Measurements from ENCODE around the gene TMEM186. TPM values are rescaled to one million over a fixed set of nuclear protein-coding genes. Genes with fewer than 3 reads are reported as not detected.

Gene TMEM186
- total RNA-seq, 2 experiments from 2014 or later = 11.9 to 12.6 TPM

- no peak overlapping the region for H3K27ac Mint-ChIP-seq
- H3K4me1 Mint-ChIP-seq = no peaks in the 10 kb centered on the region
- peaks cover 2% of the 10 kb centered on the region for H3K36me3 Mint-ChIP-seq
- no peak for DNase-seq
- POLR2A ChIA-PET = no interaction called here
- no peaks in the 10 kb centered on the region for H3K9me3 Mint-ChIP-seq
- H3K27me3 Mint-ChIP-seq = no peaks in the 10 kb centered on the region
- H3K4me3 Mint-ChIP-seq = no peak overlapping the region
- ATAC-seq (ENCODE audit: low read depth) = no peak
Measured at GRCh38 chr16:8777217-8777616, 20.2 kb downstream of the TMEM186 start.

- no peak overlapping the region for H3K4me3 Mint-ChIP-seq
- DNase-seq = no peak
- ATAC-seq (ENCODE audit: low read depth) = no peak
Measured at GRCh38 chr16:8776129-8776584, 21.3 kb downstream of the TMEM186 start.

GRCh38 chr16:8775359-8775758 is 22.1 kb downstream of the TMEM186 start:
- ATAC-seq (ENCODE audit: low read depth) (no peak), DNase-seq (no peak)
- peaks cover 2% of the 10 kb centered on the region for H3K36me3 Mint-ChIP-seq
- no peaks in the 10 kb centered on the region for H3K9me3 Mint-ChIP-seq
- H3K27me3 Mint-ChIP-seq = no peaks in the 10 kb centered on the region
- no peak overlapping the region for H3K4me3 Mint-ChIP-seq
- POLR2A ChIA-PET = no interaction called here
- H3K4me1 Mint-ChIP-seq = no peaks in the 10 kb centered on the region
- no peak overlapping the region for H3K27ac Mint-ChIP-seq

More at GRCh38 chr16:8776129-8776584, 21.3 kb downstream of the TMEM186 start:
- H3K27me3 Mint-ChIP-seq = no peaks in the 10 kb centered on the region
- H3K36me3 Mint-ChIP-seq = peaks cover 2% of the 10 kb centered on the region
- H3K27ac Mint-ChIP-seq = no peak overlapping the region
- H3K4me1 Mint-ChIP-seq = no peaks in the 10 kb centered on the region
- POLR2A ChIA-PET = no interaction called here
- H3K9me3 Mint-ChIP-seq = no peaks in the 10 kb centered on the region

GRCh38 chr16:8774208-8774607 is 23.2 kb downstream of the TMEM186 start:
- no peaks in the 10 kb centered on the region for H3K4me1 Mint-ChIP-seq
- no peaks in the 10 kb centered on the region for H3K9me3 Mint-ChIP-seq
- DNase-seq (no peak), ATAC-seq (ENCODE audit: low read depth) (no peak)
- H3K27me3 Mint-ChIP-seq = no peaks in the 10 kb centered on the region
- H3K36me3 Mint-ChIP-seq = peaks cover 2% of the 10 kb centered on the region
- POLR2A ChIA-PET = no interaction called here
- H3K4me3 Mint-ChIP-seq = no peak overlapping the region
- H3K27ac Mint-ChIP-seq = no peak overlapping the region

- no peaks in the 10 kb centered on the region for H3K4me1 Mint-ChIP-seq
- POLR2A ChIA-PET = no interaction called here
- no peak overlapping the region for H3K27ac Mint-ChIP-seq
- DNase-seq = no peak
- no peak for ATAC-seq (ENCODE audit: low read depth)
- H3K36me3 Mint-ChIP-seq = peaks cover 2% of the 10 kb centered on the region
- no peaks in the 10 kb centered on the region for H3K27me3 Mint-ChIP-seq
- H3K4me3 Mint-ChIP-seq = no peak overlapping the region
- no peaks in the 10 kb centered on the region for H3K9me3 Mint-ChIP-seq
Measured at GRCh38 chr16:8773537-8773936, 23.9 kb downstream of the TMEM186 start.

- no peak for ATAC-seq (ENCODE audit: low read depth)
- no peaks in the 10 kb centered on the region for H3K4me1 Mint-ChIP-seq
- no peaks in the 10 kb centered on the region for H3K36me3 Mint-ChIP-seq
- POLR2A ChIA-PET = no interaction called here
- H3K4me3 Mint-ChIP-seq = no peak overlapping the region
- no peaks in the 10 kb centered on the region for H3K27me3 Mint-ChIP-seq
- no peak for DNase-seq
- H3K9me3 Mint-ChIP-seq = no peaks in the 10 kb centered on the region
- no peak overlapping the region for H3K27ac Mint-ChIP-seq
Measured at GRCh38 chr16:8768692-8769091, 28.7 kb downstream of the TMEM186 start.

GRCh38 chr16:8768283-8768682 is 29.2 kb downstream of the TMEM186 start:
- Mint-ChIP-seq H3K27me3 (no peaks in the 10 kb centered on the region), H3K4me1 (no peaks in the 10 kb centered on the region), H3K27ac (no peak overlapping the region), H3K36me3 (no peaks in the 10 kb centered on the region), H3K4me3 (no peak overlapping the region), H3K9me3 (no peaks in the 10 kb centered on the region)
- no peak for DNase-seq
- ATAC-seq (ENCODE audit: low read depth) = no peak
- POLR2A ChIA-PET = no interaction called here

- no peak overlapping the region for H3K4me3 Mint-ChIP-seq
- no peaks in the 10 kb centered on the region for H3K36me3 Mint-ChIP-seq
- H3K27ac Mint-ChIP-seq = no peak overlapping the region
Measured at GRCh38 chr16:8767176-8767575, 30.3 kb downstream of the TMEM186 start.

GRCh38 chr16:8764525-8765250 is 32.8 kb downstream of the TMEM186 start:
- POLR2A ChIA-PET = no interaction called here
- Mint-ChIP-seq H3K4me3 (no peak overlapping the region), H3K27me3 (no peaks in the 10 kb centered on the region), H3K4me1 (no peaks in the 10 kb centered on the region), H3K36me3 (no peaks in the 10 kb centered on the region), H3K27ac (no peak overlapping the region), H3K9me3 (no peaks in the 10 kb centered on the region)
- no peak for DNase-seq
- ATAC-seq (ENCODE audit: low read depth) = no peak

More at GRCh38 chr16:8767176-8767575, 30.3 kb downstream of the TMEM186 start:
- POLR2A ChIA-PET = no interaction called here
- H3K27me3 Mint-ChIP-seq = no peaks in the 10 kb centered on the region
- H3K9me3 Mint-ChIP-seq = no peaks in the 10 kb centered on the region
- no peak for ATAC-seq (ENCODE audit: low read depth)
- H3K4me1 Mint-ChIP-seq = no peaks in the 10 kb centered on the region
- no peak for DNase-seq

GRCh38 chr16:8763899-8764298 is 33.5 kb downstream of the TMEM186 start:
- POLR2A ChIA-PET = no interaction called here
- H3K27ac Mint-ChIP-seq = no peak overlapping the region
- H3K4me1 Mint-ChIP-seq = no peaks in the 10 kb centered on the region
- no peaks in the 10 kb centered on the region for H3K27me3 Mint-ChIP-seq
- ATAC-seq (ENCODE audit: low read depth) (no peak), DNase-seq (no peak)
- no peaks in the 10 kb centered on the region for H3K36me3 Mint-ChIP-seq
- H3K9me3 Mint-ChIP-seq = no peaks in the 10 kb centered on the region
- no peak overlapping the region for H3K4me3 Mint-ChIP-seq

- ATAC-seq (ENCODE audit: low read depth) (no peak), DNase-seq (no peak)
- no peaks in the 10 kb centered on the region for H3K4me1 Mint-ChIP-seq
- no peaks in the 10 kb centered on the region for H3K27me3 Mint-ChIP-seq
- no peaks in the 10 kb centered on the region for H3K9me3 Mint-ChIP-seq
- H3K27ac Mint-ChIP-seq = no peak overlapping the region
- H3K36me3 Mint-ChIP-seq = no peaks in the 10 kb centered on the region
- POLR2A ChIA-PET = no interaction called here
- no peak overlapping the region for H3K4me3 Mint-ChIP-seq
Measured at GRCh38 chr16:8763083-8763482, 34.4 kb downstream of the TMEM186 start.

- POLR2A ChIA-PET = no interaction called here
- Mint-ChIP-seq H3K27ac (no peak overlapping the region), H3K4me3 (no peak overlapping the region), H3K27me3 (no peaks in the 10 kb centered on the region), H3K4me1 (no peaks in the 10 kb centered on the region), H3K36me3 (no peaks in the 10 kb centered on the region), H3K9me3 (no peaks in the 10 kb centered on the region)
- ATAC-seq (ENCODE audit: low read depth) (no peak), DNase-seq (no peak)
Measured at GRCh38 chr16:8762254-8762653, 35.2 kb downstream of the TMEM186 start.

- no peak overlapping the region for H3K27ac Mint-ChIP-seq
- DNase-seq = no peak
- no peak for ATAC-seq (ENCODE audit: low read depth)
- no peak overlapping the region for H3K4me3 Mint-ChIP-seq
- no peaks in the 10 kb centered on the region for H3K27me3 Mint-ChIP-seq
- no peaks in the 10 kb centered on the region for H3K36me3 Mint-ChIP-seq
- POLR2A ChIA-PET = no interaction called here
- H3K9me3 Mint-ChIP-seq = no peaks in the 10 kb centered on the region
- no peaks in the 10 kb centered on the region for H3K4me1 Mint-ChIP-seq
Measured at GRCh38 chr16:8761078-8761477, 36.4 kb downstream of the TMEM186 start.

GRCh38 chr16:8760021-8760420 is 37.4 kb downstream of the TMEM186 start:
- ATAC-seq (ENCODE audit: low read depth) (no peak), DNase-seq (no peak)
- no peaks in the 10 kb centered on the region for H3K4me1 Mint-ChIP-seq
- H3K27me3 Mint-ChIP-seq = no peaks in the 10 kb centered on the region
- no peaks in the 10 kb centered on the region for H3K36me3 Mint-ChIP-seq
- H3K9me3 Mint-ChIP-seq = no peaks in the 10 kb centered on the region
- no peak overlapping the region for H3K27ac Mint-ChIP-seq
- no peak overlapping the region for H3K4me3 Mint-ChIP-seq
- POLR2A ChIA-PET = no interaction called here

GRCh38 chr16:8758022-8758421 is 39.4 kb downstream of the TMEM186 start:
- Mint-ChIP-seq H3K9me3 (no peaks in the 10 kb centered on the region), H3K36me3 (no peaks in the 10 kb centered on the region), H3K4me3 (no peak overlapping the region), H3K27me3 (no peaks in the 10 kb centered on the region), H3K4me1 (no peaks in the 10 kb centered on the region), H3K27ac (no peak overlapping the region)
- POLR2A ChIA-PET = no interaction called here
- no peak for ATAC-seq (ENCODE audit: low read depth)
- no peak for DNase-seq
